Cardiac fibroblast (primary cell): Measurements from ENCODE around the gene MYO7B.
A peak's percentile ranks its signal among the peaks of the same experiment; 100 is the strongest.
"Not testable (repeated sequence)": the region's sequence is repeated elsewhere in the genome, so short reads cannot be mapped to it uniquely, and the experiment has no call there.

ENCODE experiments used
- DNase-seq, 2 donors: peaks; one replicate each; pipeline versions ENCODE4 v3.0.0 to v3.0.0-alpha.2; 2010; ENCODE audit warnings: low read depth in 2 of 2
- H3K4me3 ChIP-seq, 2 donors: replicated peaks in 1 of 2; 1 replicate in 1 of 2; 2 replicates in 1 of 2; pipeline ENCODE4 v1.5.1; 2011; ENCODE audit warnings: low read depth in 2 of 2, low read length in 2 of 2, mild to moderate bottlenecking in 2 of 2, moderate library complexity in 1 of 2
- CTCF ChIP-seq: IDR thresholded peaks from one replicate; pipeline ENCODE4 v1.5.1; 2011; ENCODE audit warnings: low read depth, mild to moderate bottlenecking, low read length, inconsistent platforms

Gene MYO7B

GRCh38 chr2:127517465-127517864 is 18.0 kb upstream of the MYO7B start:
- TF ChIP-seq CTCF: no peak
- H3K4me3 ChIP-seq: no peak overlapping the region
- no peak for DNase-seq

- no peak for DNase-seq
- H3K4me3 ChIP-seq: no peak overlapping the region
- no peak for TF ChIP-seq CTCF
These were observed 15.1 kb upstream of the MYO7B start for GRCh38 chr2:127520424-127520823.

GRCh38 chr2:127523269-127523939 is 12.1 kb upstream of the MYO7B start:
- TF ChIP-seq CTCF: no peak
- H3K4me3 ChIP-seq: no peak overlapping the region
- no peak for DNase-seq

GRCh38 chr2:127524198-127524834 is 11.2 kb upstream of the MYO7B start:
- H3K4me3 ChIP-seq, DNase-seq: not testable (repeated sequence)

- H3K4me3 ChIP-seq: peak overlapping the region; percentile 86 to 93
- TF ChIP-seq CTCF: no peak
- peak; percentile 57 to 62 for DNase-seq
These were observed 9.8 kb upstream of the MYO7B start for GRCh38 chr2:127525691-127526131.

- peak; percentile 5 for TF ChIP-seq CTCF
These were observed 9.1 kb upstream of the MYO7B start, which contains the start of gene IWS1 for GRCh38 chr2:127526132-127527000. Gene IWS1 (minus strand): TSS chr2:127526489. CDS start chr2:127526208, 281 bp downstream.

More at GRCh38 chr2:127526132-127527000, 9.1 kb upstream of the MYO7B start, which contains the start of gene IWS1:
- H3K4me3 ChIP-seq: peak within 1 kb of the TSS; percentile 86 to 93
- DNase-seq: peak; percentile 98
